Measurements from ENCODE around the gene VGLL4.
"Not testable (repeated sequence)": the region's sequence is repeated elsewhere in the genome, so short reads cannot be mapped to it uniquely, and the experiment has no call there.

Gene VGLL4

DNA sequence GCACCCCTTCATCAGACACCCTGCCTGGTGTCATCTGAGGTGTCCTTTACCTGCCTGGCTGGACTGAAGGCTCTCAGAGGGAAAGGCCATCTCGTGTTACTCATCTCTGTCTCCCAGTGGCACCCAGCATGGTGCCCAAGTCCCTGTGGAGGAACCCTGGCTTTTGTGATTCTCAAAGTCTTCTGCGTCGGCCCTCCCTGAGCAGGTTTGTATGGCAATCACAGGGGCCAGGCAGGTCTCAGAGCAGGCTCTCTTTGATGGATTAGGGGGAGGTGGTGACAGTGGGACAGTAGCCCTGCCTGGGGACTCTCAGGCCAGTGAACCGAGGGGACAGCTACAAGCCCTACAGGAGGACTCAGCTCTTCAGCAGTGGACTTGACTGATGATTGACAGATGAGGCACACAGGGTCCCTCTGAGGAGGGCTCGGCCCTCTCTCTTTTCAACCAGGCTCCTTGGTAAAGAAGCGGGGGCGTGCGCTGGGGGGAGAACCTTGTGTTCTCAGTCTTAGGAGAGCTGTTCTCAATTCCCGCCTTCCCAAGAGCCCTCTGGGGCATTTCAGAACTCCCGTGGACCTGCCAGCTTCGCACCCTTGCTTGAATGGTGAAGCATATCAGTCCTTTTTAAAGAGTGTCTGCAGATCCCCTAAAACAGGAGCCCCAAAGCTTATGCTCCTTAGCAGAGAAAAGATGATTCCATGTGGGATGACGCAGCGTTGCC, 108.3 kb downstream of the VGLL4 start:
- Mint-ChIP-seq H3K27ac (no peak overlapping the region), H3K36me3 (ENCODE audit: low read depth) (no peaks in the 10 kb centered on the region)

DNA sequence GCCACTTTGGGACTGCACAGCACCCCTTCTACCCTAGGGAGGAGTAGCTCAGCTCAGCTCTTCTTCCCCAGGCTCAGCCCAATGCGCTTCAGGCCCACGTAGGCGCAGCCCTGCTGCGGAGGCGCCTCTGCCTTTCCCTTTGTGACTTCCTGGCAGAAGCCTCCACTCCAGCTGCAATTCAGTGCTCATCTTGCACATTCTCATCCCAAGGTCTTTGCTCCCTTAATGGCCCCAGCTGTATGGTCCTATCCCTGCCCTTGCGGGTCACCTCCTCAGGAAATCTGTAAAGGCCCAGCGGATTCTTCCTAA, 109.0 kb downstream of the VGLL4 start:
- no peaks in the 10 kb centered on the region for H3K9me3 Mint-ChIP-seq
- no peak for ATAC-seq
- no peak overlapping the region for H3K27ac Mint-ChIP-seq
- no peaks in the 10 kb centered on the region for H3K27me3 Mint-ChIP-seq
- H3K4me3 Mint-ChIP-seq, result no peak overlapping the region
- H3K36me3 Mint-ChIP-seq (ENCODE audit: low read depth), result no peaks in the 10 kb centered on the region
- no peak for DNase-seq
- H3K4me1 Mint-ChIP-seq, result no peaks in the 10 kb centered on the region

More for the DNA sequence above, 108.3 kb downstream of the VGLL4 start:
- H3K27me3 Mint-ChIP-seq, result no peaks in the 10 kb centered on the region
- no peak overlapping the region for H3K4me3 Mint-ChIP-seq
- H3K9me3 Mint-ChIP-seq, result no peaks in the 10 kb centered on the region
- no peak for DNase-seq
- no peak for ATAC-seq
- H3K4me1 Mint-ChIP-seq, result no peaks in the 10 kb centered on the region

DNA sequence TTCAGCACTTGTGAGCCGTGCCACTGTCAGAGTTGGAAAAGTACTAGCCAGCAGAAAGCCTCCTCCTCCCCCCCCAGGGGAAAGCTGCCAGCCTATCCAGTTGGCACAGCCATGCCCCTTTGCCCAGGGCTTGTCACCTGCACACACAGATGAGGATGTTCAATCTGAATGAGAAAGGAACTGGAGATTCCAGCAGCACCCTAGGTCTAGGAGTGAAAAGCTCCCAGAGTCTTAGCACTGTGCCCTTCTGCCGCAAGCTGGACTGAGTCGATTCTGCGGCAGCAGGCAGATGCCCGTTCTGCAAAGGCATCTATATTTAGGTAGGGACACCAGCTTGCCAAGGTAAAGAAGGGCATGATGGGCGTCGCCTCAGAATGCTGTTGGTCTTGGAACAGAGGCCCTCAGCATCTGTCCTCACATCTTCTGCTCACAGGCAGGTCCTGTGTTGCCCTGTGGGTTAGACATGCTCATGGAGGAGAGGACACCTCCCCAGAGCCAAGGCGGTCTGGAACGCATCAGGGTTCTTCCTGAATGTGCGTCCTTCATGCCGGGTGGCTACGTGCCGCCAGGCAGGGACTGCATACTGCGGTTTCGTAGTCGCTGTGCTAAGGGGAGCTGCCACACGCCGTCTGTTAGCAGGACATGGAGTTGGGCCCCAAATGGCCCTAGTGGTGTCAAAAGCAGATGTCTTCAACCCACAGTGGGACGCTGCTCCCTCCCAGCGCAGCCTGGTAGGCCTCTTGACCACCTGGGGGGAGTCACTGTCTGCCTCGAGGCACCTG, 109.5 kb downstream of the VGLL4 start:
- Mint-ChIP-seq H3K27me3 (no peaks in the 10 kb centered on the region), H3K9me3 (no peaks in the 10 kb centered on the region), H3K36me3 (ENCODE audit: low read depth) (no peaks in the 10 kb centered on the region), H3K4me3 (no peak overlapping the region), H3K4me1 (no peaks in the 10 kb centered on the region), H3K27ac (no peak overlapping the region)
- ATAC-seq (no peak), DNase-seq (no peak)

DNA sequence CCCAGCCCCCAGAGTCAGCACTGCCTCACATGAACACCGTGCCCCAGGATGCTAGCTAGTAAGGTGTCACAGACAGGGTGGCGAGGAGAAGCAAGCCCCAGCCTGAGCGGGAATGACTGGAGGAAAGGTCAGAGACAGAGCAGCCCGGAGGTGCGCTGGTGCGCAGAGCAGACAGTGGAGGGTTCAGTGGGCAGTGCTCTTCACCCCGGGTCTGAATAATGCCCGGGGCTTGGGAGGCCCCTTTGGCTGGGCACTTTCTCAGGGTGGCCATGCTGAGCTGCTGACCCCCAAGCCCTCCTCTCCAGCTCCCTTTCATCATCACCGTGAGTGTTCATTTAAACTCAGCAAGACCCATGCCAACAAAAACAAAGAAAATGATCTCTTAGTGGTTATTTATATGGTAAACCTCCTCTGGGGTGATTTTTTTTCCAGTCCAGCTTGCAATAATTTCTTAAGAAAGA, 110.8 kb downstream of the VGLL4 start:
- Mint-ChIP-seq H3K4me3 (no peak overlapping the region), H3K27me3 (no peaks in the 10 kb centered on the region), H3K36me3 (ENCODE audit: low read depth) (no peaks in the 10 kb centered on the region), H3K27ac (no peak overlapping the region), H3K9me3 (no peaks in the 10 kb centered on the region), H3K4me1 (no peaks in the 10 kb centered on the region)
- ATAC-seq, result no peak
- DNase-seq, result no peak

DNA sequence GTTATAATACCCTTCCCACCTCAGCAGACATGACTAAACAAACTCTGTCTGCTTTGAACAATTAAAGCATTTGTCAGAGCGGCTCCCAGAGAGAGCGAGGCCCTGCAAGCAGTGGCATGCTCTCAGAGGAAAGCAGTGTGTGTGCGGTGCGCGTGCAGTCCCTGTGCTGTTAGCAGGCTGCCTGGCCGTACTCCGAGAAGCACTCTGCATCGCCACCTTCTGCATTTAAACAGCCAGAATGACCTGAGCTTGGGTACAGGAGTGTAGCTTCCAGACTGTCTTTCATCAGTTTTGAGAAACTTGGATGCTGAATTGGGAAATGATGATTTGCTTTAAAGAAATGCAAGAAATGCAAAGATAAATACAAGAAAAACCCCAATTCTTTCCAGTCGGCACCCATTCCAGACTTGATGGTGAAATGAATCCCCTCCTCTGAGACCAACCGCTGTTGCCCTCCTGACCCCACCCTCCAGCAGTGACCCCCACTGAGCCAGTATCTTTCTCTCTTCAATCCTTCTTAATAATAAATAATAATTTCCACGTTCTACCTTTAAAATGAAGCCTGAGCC, 113.5 kb downstream of the VGLL4 start:
- Mint-ChIP-seq H3K27ac (no peak overlapping the region), H3K36me3 (ENCODE audit: low read depth) (peaks cover 7% of the 10 kb centered on the region), H3K4me3 (no peak overlapping the region), H3K4me1 (no peaks in the 10 kb centered on the region), H3K9me3 (peaks cover 3% of the 10 kb centered on the region), H3K27me3 (no peaks in the 10 kb centered on the region)
- DNase-seq (no peak), ATAC-seq (no peak)

DNA sequence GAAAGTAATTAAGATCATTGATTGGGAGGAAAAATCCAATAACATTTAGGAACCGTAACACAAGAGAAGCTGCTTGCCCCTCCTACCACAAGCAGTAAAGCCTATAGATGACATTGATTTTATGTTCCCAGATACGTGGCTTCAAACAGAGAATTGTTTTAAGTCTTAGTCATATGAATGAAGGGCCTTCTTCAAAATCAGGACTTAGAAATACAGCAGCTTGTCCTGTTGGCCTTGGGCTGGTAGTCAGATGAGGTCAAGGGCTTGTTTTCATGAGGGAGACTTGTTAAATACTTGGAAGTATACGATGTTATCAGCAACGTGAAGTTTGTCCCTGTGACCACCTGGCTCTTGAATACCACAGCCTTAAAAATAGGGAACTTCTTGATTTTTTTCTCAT, 114.4 kb downstream of the VGLL4 start:
- DNase-seq (no peak), ATAC-seq (no peak)
- Mint-ChIP-seq H3K9me3 (peaks cover 3% of the 10 kb centered on the region), H3K36me3 (ENCODE audit: low read depth) (peaks cover 7% of the 10 kb centered on the region), H3K4me1 (no peaks in the 10 kb centered on the region), H3K4me3 (no peak overlapping the region), H3K27ac (no peak overlapping the region), H3K27me3 (no peaks in the 10 kb centered on the region)

DNA sequence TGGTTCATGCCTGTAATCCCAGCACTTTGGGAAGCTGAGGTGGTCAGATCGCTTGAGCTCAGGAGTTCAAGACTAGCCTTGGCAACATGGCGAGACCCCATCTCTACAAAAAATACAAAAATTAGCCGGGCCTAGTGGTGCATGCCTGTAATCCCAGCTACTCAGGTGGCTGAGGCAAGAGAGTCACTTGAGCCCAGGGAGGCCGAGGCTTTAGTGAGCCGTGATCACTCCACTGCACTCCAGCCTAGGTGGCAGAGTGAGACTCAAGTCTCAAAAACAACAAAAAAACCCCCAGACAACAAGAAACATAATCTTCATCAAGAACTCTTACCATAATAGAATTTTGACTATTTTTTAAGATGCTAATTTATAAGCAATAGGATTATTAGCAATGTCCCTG, 117.6 kb downstream of the VGLL4 start:
- not testable (repeated sequence) for H3K4me1 Mint-ChIP-seq; H3K9me3 Mint-ChIP-seq; H3K36me3 Mint-ChIP-seq (ENCODE audit: low read depth); ATAC-seq; DNase-seq; H3K4me3 Mint-ChIP-seq; H3K27ac Mint-ChIP-seq; H3K27me3 Mint-ChIP-seq

DNA sequence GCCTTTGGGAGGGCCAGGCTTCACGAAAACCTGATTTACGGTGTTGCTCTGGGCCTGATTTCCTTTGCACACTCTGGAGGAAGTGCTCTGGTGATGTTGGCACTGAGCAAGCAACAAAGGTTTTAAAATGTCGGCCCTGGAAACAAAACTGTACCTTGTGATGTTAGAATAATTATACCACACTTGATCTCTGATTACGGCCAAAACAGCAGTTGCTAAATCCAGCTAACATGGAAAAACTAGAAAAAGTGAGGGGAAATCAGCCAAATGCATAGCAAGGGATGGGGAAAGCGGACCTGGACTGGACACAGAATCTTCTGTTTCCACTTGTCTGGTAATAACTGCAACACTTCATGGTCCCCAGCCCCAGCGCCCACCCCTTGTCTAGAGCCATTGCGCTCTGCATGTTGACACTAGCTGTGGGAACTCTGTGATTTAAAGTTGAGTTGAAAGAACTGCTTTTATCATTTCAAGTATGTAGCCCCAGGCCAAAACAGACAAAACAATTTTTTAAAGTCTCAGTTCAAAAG, 120.1 kb downstream of the VGLL4 start:
- no peak overlapping the region for H3K27ac Mint-ChIP-seq
- DNase-seq, result no peak
- ATAC-seq, result no peak

DNA sequence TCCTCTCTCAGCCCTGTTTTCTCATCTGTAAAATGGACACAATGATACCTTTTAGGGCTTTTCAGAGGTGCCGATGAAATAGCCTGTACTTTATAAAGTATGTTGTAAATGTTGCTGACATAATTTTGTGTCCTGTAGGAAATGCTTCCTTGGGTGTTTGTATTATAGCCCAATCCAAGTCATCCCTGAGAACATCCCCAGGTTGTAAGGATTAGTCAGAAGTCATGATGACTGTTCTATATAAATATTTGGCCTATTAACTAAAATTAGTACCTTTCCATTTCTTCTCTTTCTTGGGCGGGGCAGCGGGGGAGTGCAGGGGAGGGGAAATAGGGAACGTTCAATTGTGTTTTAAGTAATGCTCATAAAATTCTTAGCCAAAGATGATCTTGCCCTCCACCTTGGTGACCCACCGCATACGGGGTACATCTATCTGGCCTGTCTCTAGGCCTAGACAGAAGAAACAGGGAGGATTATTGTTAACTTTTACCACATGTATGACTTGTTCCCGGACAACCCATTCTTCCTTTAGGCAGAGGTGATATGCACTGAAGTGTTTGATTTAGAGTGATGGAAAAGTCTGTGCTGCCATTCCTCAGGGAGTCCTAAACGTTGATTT, 120.7 kb downstream of the VGLL4 start:
- DNase-seq, result no peak
- H3K9me3 Mint-ChIP-seq, result peaks cover 3% of the 10 kb centered on the region
- no peak overlapping the region for H3K27ac Mint-ChIP-seq
- no peaks in the 10 kb centered on the region for H3K27me3 Mint-ChIP-seq
- no peaks in the 10 kb centered on the region for H3K4me1 Mint-ChIP-seq
- H3K36me3 Mint-ChIP-seq (ENCODE audit: low read depth), result peaks cover 7% of the 10 kb centered on the region
- H3K4me3 Mint-ChIP-seq, result no peak overlapping the region
- no peak for ATAC-seq

More for the DNA sequence above, 120.1 kb downstream of the VGLL4 start:
- Mint-ChIP-seq H3K4me1 (no peaks in the 10 kb centered on the region), H3K9me3 (peaks cover 3% of the 10 kb centered on the region), H3K4me3 (no peak overlapping the region), H3K27me3 (no peaks in the 10 kb centered on the region), H3K36me3 (ENCODE audit: low read depth) (peaks cover 7% of the 10 kb centered on the region)

DNA sequence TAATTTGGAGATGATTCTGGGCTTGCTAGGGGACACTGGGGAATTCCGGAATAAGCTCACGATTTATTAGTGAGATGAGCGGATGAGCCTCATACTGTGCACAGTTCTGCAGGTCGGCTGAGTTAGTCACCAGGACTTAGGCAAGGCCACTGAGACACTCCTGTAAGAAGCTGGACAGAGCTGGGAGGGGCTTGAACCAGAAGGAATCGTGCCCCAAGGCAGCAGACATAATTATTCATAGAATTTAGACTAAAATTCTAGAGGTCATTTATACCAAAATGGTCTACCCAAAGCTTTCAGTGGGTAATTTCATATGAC, 121.4 kb downstream of the VGLL4 start:
- Mint-ChIP-seq H3K27ac (no peak overlapping the region), H3K9me3 (peaks cover 2% of the 10 kb centered on the region), H3K4me3 (no peak overlapping the region), H3K4me1 (no peaks in the 10 kb centered on the region), H3K36me3 (ENCODE audit: low read depth) (peaks cover 7% of the 10 kb centered on the region), H3K27me3 (no peaks in the 10 kb centered on the region)
- DNase-seq, result no peak
- ATAC-seq, result no peak

DNA sequence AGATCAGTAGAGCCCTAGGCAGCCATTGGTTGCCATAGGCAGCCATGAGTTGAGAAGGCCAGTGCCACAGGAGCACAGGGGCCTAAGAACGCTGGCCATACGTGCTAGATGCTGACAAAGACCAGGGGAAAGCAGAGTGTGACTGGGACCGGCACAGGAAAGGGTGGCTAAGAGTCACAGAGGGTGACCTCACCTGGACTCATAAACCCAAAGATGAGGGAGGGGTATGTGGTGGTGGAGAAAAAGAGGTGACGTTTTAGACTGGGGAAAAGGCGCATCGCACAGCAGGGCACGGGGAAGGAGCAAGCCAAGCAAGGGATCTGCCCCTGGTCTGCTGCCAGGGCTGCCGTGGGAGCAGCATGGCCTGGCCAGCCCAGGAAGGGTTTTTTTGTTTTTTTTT, 122.5 kb downstream of the VGLL4 start:
- Mint-ChIP-seq H3K36me3 (ENCODE audit: low read depth) (peaks cover 2% of the 10 kb centered on the region), H3K4me3 (no peak overlapping the region), H3K27me3 (no peaks in the 10 kb centered on the region), H3K27ac (no peak overlapping the region), H3K4me1 (no peaks in the 10 kb centered on the region), H3K9me3 (no peaks in the 10 kb centered on the region)
- ATAC-seq, result no peak
- DNase-seq, result no peak

DNA sequence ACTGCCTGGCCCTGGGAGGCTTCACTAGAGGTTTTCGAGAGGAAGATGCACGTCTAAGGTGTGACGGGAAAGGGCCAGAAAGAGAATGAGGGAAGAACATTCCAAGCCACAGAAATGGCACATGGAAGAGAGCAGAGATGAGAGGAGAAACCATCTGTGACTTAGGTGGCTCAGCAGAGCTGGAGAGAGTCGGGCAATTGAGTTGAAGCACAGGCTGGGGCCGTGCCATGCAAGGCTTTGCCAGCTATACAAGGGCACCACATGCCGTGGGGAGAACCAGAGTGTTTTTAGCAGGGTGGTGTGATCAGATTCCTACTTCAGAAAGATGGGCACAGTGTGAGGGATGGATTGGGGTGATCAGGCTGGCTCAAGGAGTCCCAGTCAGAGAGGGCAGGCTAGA, 126.1 kb downstream of the VGLL4 start:
- Mint-ChIP-seq H3K4me1 (no peaks in the 10 kb centered on the region), H3K9me3 (no peaks in the 10 kb centered on the region), H3K27me3 (no peaks in the 10 kb centered on the region), H3K4me3 (no peak overlapping the region), H3K27ac (no peak overlapping the region), H3K36me3 (ENCODE audit: low read depth) (peaks cover 3% of the 10 kb centered on the region)
- DNase-seq, result no peak
- no peak for ATAC-seq

DNA sequence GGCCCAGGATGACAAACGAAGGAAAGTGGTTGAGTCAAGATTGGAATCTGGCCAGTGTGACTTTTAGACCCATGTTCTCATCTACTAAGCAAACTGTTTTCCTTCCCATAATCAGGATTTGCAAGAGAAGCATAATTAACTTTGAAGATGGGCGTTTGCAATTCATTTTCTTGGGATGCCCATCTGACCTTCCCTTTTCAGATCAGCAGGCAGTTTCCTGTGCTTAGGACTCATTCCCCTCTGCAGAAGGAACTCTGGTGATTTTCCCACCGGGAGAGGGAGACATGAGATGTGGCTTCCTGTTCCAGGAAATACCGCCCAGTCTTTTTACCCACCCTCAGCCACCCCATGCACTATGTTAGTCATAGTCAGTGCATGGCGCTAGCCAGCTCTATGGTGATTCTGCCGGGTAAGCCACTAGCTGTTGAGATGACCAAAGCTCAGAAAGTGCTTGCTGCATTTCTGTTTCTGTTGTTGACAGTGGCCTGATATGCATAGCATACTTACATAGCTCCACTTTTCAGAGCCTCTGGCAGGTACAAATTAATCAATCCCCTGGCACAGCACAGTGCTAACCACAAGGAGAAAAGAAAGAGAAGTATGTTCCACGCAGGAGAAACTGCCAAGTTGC, 129.4 kb downstream of the VGLL4 start:
- Mint-ChIP-seq H3K9me3 (no peaks in the 10 kb centered on the region), H3K36me3 (ENCODE audit: low read depth) (peaks cover 12% of the 10 kb centered on the region), H3K4me3 (no peak overlapping the region), H3K27me3 (no peaks in the 10 kb centered on the region), H3K4me1 (peaks cover 2% of the 10 kb centered on the region), H3K27ac (no peak overlapping the region)
- DNase-seq (no peak), ATAC-seq (no peak)

DNA sequence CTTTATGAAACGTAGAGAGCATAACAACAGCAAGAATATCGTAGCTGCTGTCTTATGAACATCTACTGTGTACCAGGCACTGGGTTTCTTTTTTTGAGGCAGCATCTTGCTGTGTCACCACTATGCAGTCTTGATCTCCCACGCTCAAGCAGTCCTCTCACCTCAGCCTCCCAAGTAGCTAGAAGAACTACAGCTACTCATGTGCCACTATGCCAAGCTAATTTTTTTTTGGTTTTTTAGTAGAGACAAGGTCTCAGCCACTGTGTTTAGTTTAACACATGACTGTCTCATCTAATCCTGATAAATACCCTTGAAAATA, 129.9 kb downstream of the VGLL4 start:
- H3K27ac Mint-ChIP-seq, result no peak overlapping the region
- no peak for ATAC-seq
- peaks cover 3% of the 10 kb centered on the region for H3K4me1 Mint-ChIP-seq
- peaks cover 12% of the 10 kb centered on the region for H3K36me3 Mint-ChIP-seq (ENCODE audit: low read depth)
- no peaks in the 10 kb centered on the region for H3K27me3 Mint-ChIP-seq
- H3K9me3 Mint-ChIP-seq, result no peaks in the 10 kb centered on the region
- no peak overlapping the region for H3K4me3 Mint-ChIP-seq
- DNase-seq, result no peak

Data from activated naive CD8-positive, alpha-beta T cell treated with anti-CD3 and anti-CD28 coated beads, Interleukin-2, amount 50 U/mL, for 24 hours (primary cell).